NB4 (cell line): Measurements from ENCODE around the gene CLEC10A.
"Not testable (repeated sequence)": the region's sequence is repeated elsewhere in the genome, so short reads cannot be mapped to it uniquely, and the experiment has no call there.

Experiments used
- DNase-seq: peaks from one replicate; pipeline ENCODE4 v3.0.0; 2010; ENCODE audit warnings: low read depth
- H3K4me3 ChIP-seq: one replicate; pipeline ENCODE4 v1.5.1; 2011; ENCODE audit warnings: mild to moderate bottlenecking, low read depth, low read length, moderate library complexity
- MYC ChIP-seq: IDR thresholded peaks from 2 replicates; pipeline ENCODE4 v1.6.1; 2011; ENCODE audit warnings: low read depth, low read length
- POLR2A ChIP-seq: IDR thresholded peaks from 2 replicates; pipeline ENCODE4 v1.6.1; 2011; ENCODE audit warnings: mild to moderate bottlenecking; ENCODE audit not compliant: insufficient read length; ENCODE audit errors: extremely low read depth
- TF ChIP-seq, protein P1 (sequence below): IDR thresholded peaks from one replicate; pipeline ENCODE4 v1.5.1; 2012; ENCODE audit warnings: low read depth, low read length
- TF ChIP-seq, protein P2 (sequence below): IDR thresholded peaks from 2 replicates; pipeline ENCODE4 v1.6.1; 2011; ENCODE audit warnings: low read depth, low read length

CLEC10A gene

DNA sequence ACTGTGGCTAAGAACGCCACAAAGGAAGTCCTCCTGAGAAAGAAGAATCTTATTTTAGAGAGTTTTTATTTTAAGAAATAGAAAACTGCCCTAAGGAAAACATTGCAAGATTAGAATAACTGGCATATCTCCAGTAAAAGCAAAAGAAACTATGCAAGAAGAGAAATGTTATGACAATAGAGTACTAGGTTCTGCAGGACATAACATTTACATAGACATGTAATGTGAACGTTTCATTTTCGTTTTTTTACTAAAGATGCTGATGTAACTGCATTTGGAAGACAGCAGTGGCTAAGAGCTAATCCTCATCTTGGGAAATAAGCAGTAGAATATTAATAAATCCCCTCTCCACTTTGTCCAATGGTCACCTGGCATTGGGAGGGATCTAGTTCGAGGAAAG lies 42.3 kb upstream of the CLEC10A start:
- no peak overlapping the region for H3K4me3 ChIP-seq
- TF ChIP-seq, protein P1, sequence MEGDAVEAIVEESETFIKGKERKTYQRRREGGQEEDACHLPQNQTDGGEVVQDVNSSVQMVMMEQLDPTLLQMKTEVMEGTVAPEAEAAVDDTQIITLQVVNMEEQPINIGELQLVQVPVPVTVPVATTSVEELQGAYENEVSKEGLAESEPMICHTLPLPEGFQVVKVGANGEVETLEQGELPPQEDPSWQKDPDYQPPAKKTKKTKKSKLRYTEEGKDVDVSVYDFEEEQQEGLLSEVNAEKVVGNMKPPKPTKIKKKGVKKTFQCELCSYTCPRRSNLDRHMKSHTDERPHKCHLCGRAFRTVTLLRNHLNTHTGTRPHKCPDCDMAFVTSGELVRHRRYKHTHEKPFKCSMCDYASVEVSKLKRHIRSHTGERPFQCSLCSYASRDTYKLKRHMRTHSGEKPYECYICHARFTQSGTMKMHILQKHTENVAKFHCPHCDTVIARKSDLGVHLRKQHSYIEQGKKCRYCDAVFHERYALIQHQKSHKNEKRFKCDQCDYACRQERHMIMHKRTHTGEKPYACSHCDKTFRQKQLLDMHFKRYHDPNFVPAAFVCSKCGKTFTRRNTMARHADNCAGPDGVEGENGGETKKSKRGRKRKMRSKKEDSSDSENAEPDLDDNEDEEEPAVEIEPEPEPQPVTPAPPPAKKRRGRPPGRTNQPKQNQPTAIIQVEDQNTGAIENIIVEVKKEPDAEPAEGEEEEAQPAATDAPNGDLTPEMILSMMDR = no peak
- no peak for TF ChIP-seq MYC
- TF ChIP-seq POLR2A = no peak
- TF ChIP-seq, protein P2, sequence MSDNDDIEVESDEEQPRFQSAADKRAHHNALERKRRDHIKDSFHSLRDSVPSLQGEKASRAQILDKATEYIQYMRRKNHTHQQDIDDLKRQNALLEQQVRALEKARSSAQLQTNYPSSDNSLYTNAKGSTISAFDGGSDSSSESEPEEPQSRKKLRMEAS = no peak
- no peak for DNase-seq

DNA sequence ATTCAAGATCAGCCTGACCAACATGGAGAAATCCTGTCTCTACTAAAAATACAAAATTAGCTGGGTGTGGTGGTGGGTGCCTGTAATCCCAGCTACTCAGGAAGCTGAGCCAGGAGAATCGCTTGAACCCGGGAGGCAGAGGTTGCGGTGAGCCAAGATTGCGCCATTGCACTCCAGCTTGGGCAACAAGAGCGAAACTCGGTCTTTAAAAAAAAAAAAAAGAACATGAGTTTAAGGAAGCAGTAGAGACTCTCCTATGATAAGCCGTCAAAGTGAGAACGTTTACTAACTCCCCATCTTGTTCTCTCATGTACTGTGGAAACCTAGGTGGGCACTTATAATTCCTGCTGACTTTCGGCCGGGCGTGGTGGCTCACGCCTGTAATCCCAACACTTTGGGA lies 40.6 kb upstream of the CLEC10A start:
- not testable (repeated sequence) for H3K4me3 ChIP-seq
- peak; percentile 75 for DNase-seq

DNA sequence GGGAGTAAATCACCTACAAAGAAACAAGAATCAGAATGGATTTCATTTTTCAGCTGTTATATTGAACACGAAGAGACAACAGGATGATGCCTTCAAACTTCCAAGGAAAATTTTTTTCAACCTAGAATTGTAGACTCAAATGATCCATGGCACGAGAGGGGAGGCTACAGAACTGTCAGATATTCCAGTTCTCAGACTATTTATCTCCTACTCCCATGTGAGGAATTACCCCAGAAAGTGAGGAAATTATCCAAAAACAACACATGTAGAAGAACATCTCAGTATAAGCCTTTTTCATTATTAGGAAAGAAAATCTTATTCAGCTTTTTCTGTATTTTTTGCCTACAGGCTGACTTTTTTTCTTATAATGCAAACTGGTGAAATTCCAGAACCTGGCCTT lies 40.1 kb upstream of the CLEC10A start:
- no peak overlapping the region for H3K4me3 ChIP-seq
- TF ChIP-seq, protein P2 = no peak
- TF ChIP-seq MYC (no peak), POLR2A (no peak)
- TF ChIP-seq, protein P1 = no peak

DNA sequence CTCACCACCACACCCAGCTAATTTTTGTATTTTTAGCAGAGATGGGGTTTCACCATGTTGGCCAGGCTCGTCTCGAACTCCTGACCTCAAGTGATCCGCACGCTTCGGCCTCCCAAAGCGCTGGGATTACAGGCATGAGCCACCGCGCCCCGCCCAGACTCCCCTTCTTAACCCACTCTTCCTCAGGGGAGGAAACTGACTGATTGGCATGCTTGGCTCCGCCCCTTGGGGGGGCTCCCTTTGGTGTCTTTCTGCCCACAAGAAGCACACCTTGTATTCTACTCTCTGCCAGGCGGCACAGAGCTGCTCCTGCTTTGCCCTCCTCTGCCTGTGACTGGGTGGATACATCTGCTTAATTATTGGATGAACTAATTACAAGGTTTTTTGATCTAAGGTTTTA lies 39.3 kb upstream of the CLEC10A start:
- no peak overlapping the region for H3K4me3 ChIP-seq
- DNase-seq = peak; percentile 33
- TF ChIP-seq POLR2A = no peak
- TF ChIP-seq, protein P2 = no peak
- no peak for TF ChIP-seq MYC
- TF ChIP-seq, protein P1 = no peak

More for the DNA sequence above, 40.1 kb upstream of the CLEC10A start:
- DNase-seq = no peak

DNA sequence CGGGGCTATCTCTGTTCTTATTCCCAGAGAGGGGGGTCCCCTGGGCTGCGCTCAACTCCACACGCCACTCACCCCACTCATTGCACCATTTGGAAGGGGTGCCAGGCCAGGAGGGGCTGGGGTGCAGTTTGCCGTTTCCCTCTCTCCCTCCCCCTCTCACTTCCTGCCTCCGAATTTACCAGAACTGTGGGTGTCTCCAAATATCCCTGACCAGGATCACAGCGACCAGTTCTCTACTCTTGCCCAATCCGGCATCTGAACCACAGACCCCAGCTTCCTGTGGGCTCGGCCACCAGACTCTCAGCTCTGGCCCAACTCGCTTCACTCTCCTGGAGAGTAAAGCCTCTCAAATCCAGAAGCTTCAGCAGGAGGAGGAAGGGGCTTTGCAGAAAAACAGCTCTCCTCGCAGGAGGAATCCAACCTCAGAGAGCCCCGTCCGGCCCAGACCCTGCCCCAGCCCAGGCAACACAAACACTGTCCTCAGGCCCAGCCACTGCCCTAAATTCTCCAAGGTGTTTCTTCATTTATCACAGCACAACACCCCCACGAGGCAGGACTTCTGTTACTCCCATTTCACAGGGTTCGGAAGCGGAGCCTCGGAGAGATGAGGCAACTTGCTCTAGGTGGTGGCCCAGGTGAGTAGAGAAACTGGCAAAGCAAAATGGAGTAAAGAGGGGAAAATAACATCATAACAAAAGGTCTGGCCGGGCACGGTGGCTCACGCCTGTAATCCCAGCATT lies 35.0 kb upstream of the CLEC10A start:
- TF ChIP-seq, protein P2 = peak; percentile 28; the same call in 1 of the 2 replicates
- TF ChIP-seq, protein P1 = no peak
- TF ChIP-seq POLR2A (no peak), MYC (0 out of 2 replicates have a peak, but pooled peaks have one; percentile 29)
- peak; percentile 94 for DNase-seq
- no peak overlapping the region for H3K4me3 ChIP-seq

DNA sequence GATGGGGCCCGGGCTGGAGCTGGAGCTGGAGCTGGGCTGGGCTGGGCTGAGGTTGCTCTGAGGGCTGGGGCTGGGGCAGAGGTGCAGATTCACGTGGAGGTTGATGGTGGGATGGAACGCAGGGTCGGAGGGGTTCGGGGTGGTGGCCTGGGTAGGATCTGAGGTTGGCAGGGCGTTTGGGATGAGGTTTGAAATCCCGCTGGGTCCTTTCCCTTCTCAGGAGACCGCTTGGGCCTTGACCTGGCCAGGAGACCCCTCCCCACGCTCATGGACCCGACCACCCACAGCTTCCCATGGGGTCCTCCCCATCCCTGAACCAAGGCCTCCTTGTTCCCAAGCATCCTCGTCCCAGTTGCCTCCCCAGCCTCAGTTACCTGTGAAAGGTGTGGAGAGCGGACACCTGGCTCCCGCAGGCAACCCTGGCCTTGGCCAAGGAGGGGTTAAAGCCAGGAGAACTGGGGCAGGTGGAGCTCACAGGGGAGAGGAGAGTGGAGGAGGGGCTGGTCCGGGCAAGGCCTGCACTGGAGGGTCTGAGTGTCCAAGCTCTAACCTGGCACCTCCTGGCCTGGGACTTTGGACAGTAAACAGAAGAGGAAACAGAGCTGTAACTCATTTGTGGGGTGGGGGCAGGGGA lies 34.3 kb upstream of the CLEC10A start, which contains the start of gene ASGR2:
TSS of gene ASGR2 (minus strand) at position 582 of the 634 bp plus-strand sequence. CDS start 582 bp downstream, outside the sequence.
- no peak for DNase-seq
- TF ChIP-seq POLR2A (no peak), MYC (no peak)
- TF ChIP-seq, protein P2 = no peak
- TF ChIP-seq, protein P1 = no peak
- peak within 1 kb of the TSS; percentile 35 for H3K4me3 ChIP-seq
